GM19467 (cell line): ENCODE measurements around the gene GPR89A.
"Not testable (repeated sequence)": the region's sequence is repeated elsewhere in the genome, so short reads cannot be mapped to it uniquely, and the experiment has no call there.

Experiments used
- ATAC-seq: cut with Tn5 transposase; IDR thresholded peaks from one replicate; pipeline ENCODE4 v1.9.1; 2021; ENCODE audit warnings: mild to moderate bottlenecking, moderate library complexity; ENCODE audit not compliant: unreplicated experiment

The GPR89A gene

DNA sequence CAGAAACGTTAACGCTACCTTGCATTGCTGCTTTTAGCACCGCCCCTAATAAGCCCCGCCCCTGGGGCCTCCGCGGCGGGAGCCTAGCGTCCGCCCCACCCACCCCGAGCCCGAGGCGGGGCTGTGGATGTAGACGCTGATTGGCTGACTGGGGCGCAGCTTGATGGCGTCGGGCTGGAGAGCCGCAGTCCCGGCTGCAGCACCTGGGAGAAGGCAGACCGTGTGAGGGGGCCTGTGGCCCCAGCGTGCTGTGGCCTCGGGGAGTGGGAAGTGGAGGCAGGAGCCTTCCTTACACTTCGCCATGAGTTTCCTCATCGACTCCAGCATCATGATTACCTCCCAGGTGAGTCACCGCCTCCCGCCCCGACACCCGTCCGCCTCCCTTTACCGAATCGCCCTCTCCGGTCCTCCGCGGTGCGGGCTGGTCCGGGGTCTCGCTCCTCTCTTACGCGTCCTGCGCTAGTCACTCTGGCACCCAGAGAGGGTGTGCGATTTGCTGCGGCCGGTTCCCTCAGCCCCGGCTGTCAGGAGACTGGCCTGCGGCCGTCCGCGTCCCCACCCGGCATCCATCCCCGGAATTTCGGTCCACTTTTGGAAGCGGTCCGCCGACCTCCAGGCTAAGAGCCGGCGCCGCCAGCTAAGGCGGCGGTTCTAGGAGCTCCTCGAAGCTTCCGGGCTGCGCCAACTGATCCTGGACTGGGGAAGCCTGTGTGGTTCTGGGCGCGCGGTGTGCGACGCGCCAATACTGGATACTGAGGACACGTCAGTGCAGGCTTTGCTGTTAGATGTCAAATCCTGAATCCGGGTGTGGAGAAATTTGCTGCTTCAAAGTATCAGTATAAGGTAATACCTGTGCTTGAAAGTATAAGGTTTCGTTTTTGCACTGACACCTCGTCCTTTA, at the start of gene GPR89A:
TSS of gene GPR89A (plus strand) at position 156 of the 901 bp plus-strand sequence. CDS start at position 302, 146 bp downstream.
- ATAC-seq: peak; percentile 92

DNA sequence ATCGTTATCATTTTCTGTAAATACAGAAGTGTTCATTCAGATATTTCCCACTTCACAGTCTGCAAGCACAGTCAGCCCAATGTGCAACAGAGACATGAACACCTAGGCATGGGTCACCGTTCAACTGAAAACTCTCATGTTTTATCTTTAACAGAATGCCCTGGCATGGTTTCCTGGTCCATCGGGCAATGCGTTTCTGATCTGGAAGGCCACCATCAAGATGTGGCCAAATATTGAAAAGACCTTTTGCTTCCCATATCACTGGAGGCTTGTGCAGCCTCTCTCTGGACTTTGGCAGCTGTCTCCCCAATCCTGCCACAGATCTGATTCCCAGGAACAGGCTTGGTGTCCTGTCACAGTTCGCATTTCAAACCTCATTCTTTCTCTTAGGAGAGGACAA, 21.0 kb upstream of the GPR89A start:
- not testable (repeated sequence) for ATAC-seq

DNA sequence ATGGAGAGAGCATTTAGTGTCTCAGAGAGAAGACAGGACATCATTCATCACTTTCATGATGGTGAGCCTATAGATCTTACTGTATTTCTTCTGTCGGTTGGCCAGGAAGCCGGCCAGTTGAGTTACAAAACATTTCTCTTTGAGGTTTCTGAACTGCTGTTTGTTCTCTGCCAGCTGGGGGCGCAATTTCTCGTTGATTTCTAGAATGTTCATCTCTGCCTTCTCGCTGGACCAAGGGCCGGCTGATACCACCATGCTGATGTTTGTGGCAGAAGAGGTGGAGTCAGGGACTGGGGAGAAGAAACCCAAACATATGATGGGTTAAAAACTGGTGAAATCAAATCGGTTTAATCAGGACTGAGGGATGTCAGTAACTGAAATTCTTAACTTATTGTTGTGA, 17.0 kb upstream of the GPR89A start:
- ATAC-seq: not testable (repeated sequence)

DNA sequence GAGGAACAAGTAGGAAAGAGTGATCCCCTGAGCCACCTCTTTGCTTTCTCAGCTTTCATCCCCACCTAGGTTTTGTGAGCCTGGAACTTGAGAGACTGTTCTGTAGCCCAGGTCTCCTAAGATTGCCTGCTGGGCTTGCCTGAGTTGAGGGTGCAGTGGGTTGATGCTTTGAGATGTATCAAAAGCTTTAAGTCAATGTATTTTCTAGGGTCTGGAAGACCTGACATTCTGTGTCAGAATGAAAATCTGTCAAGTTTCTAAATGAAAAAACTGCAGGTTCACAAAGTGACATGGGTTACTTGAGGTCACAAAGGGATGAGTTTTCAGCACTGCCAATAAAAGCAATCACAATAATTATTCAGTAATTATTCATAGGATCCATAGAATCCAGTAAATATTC, 15.4 kb upstream of the GPR89A start:
- ATAC-seq: not testable (repeated sequence)

DNA sequence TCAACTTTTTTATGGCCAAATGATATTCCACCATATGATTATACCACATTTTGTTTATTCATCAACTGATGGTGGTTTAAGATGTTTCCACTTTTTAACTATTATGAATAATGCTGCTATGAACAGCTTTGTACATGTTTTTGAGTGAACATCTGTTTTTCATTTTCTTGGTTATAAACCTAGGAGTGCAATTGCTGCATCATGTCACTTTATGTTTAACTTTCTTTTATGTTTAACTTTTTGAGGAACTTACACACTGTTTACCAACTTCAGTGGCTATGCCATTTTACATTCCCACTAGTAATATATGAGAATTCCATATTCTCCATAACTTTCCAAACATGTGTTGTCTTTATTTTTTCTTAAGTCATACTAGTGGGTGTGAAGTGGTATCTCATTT, 12.4 kb upstream of the GPR89A start:
- ATAC-seq: not testable (repeated sequence)

DNA sequence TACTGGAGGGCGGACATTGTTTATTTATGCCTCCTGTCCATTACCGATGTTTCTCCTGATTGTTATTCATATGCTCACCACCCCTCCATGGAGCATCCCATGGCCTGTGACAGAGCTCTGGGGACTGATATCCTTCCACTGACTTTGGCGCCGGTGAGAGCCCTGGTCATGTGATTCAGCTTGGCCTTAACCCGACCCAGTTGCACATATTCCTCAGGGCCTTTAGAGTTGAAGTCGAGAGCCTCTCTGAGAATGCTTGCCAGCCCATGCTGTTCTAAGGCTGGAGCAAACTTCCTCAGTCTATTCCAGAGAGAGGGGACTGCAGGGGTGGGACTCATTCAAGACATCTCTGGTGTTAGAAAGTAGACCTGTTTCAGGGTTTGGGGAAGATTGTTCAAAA, 11.6 kb upstream of the GPR89A start:
- ATAC-seq: not testable (repeated sequence)

DNA sequence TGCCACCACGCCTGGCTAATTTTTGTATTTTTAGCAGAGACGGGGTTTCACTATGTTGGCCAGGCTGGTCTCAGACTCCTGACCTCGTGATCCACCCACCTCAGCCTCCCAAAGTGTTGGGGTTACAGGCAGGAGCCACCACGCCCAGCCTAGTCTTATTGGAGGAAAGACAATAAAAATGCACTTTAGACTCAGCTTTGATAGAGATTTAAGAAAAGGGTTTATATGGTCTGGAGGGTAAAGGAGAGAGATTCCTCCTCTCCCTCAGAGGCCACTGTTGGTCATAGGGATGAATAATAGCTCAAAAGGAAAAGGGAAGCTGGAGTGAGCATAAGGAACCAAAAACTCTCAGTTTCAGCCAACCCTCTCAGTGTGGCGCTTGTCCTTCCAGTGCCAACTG, 8.4 kb upstream of the GPR89A start:
- not testable (repeated sequence) for ATAC-seq

DNA sequence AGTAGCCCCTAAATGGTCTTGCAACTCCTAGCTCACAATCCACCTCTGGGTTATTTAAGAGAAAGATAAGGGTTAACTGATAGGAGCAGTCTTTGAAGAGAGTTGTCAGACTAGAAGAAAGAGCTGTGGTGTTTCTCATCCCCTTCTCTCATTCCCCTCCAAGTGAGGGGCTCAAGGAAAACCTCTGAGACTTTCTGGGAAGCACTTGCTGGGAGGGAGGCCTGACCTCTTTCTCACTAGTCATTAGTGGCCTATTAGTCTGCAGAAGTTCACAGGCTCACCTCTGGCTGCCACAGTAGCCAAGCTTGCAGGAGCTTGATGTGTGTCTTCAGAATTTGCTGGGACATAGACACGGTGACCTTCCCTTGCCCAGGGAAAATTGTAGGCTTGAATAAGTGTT, 6.2 kb upstream of the GPR89A start:
- no peak for ATAC-seq

DNA sequence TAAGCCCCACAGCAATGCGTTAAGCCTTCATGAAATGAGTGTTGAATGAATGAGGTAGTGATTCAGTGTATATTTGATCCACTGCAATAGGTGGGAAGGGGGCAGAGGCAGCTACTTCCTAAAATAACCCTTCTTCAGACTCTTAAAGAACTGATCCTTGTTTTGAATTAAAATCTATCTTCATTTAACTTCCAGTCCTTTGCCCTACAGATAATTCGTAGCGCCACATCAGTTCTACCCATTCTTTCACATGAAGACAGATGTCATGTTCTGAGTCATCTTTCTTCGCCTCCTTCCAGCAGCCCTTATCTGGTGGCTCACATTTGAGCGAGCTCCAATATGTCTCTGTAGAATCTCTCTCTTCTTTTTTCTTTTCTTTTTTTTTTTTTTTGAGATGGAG, 948 bp upstream of the GPR89A start:
- ATAC-seq: not testable (repeated sequence)

DNA sequence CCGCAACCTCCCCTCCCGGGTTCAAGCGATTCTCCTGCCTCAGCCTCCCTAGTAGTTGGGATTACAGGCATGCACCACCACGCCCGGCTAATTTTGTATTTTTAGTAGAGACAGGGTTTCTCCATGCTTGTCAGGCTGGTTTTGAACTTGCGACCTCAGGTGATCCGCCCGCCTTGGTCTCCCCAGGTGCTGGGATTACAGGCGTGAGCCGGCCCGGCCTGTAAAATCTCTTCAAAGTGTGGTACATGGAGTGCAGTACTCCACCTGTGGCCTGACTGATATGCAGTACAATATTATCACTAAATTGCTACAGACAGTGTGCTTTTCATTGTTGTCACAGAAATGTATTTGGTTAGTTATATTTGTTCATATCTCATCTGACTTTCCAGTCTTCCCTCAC, 499 bp upstream of the GPR89A start:
- ATAC-seq: not testable (repeated sequence)

DNA sequence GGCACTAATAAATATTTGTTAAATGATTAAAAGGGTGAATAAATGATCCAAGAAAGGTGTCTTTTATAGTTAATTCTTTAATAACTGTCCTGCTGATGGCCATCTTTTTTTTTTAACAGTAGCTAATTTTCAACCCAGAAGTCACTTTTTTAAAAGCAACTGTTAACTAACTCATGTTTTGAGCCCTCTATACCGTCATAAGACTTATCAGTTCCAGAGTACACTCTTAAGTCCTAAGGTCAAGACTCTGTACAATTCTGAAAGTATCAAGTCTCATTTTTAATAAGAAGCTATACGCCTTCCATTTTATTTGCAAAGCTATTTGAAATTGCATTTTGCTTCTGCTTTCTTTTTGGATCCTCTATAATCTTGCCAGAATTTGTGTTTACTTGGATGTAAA, 3.0 kb downstream of the GPR89A start:
- not testable (repeated sequence) for ATAC-seq

DNA sequence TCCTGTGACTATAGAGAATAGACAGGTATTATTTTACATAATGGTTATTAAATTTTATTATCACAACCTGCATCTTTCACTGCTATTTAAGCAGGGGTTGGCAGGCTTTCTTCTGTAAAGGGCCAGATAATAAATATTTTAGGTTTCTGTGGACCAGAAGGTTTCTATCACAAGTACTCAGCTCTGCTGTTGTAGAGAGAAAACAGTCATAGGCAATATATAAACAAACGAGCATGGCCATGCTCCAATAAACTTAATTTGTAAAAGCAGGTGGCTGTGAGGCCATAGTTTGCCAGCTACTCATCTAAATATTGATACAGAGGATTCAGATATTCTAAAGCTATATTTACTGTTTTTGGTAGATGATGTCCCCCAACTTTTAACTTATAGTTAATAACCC, 12.3 kb downstream of the GPR89A start:
- not testable (repeated sequence) for ATAC-seq

DNA sequence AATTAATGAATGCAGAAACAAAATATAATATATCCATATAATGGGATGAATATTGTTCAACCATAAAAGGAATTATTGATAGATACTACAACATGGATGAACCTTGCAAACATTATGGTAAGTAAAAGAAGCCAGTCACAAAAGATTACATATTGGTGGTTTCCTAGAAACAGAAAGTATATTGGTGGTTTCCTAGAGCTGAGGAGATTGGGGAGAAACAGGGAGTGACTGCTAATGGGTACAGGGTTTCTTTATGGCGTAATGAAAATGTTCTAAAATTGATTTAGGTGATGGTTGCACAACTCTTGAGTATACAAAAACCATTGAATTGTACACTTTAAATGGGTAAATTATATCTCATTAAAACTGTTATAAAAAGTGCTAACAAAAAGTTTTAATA, 14.4 kb downstream of the GPR89A start:
- ATAC-seq: not testable (repeated sequence)

DNA sequence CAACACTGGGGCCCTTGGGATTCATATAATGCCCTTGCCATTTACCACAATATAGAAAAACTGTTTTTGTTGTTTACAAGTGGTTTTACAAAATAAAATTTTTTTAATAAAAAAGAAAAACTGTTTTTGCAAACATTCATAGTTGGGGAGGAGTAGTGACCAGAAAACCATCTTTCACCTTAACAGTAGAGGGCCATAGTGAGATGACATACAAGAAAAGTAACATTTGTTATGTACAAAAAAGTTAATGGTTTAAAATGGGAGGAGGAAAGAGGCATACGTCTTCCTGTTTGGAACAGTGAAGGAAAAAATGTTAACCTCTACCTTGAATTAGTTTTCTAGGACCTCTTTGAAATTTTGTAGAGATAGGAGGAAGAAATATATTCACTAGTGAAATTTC, 28.4 kb downstream of the GPR89A start:
- not testable (repeated sequence) for ATAC-seq

DNA sequence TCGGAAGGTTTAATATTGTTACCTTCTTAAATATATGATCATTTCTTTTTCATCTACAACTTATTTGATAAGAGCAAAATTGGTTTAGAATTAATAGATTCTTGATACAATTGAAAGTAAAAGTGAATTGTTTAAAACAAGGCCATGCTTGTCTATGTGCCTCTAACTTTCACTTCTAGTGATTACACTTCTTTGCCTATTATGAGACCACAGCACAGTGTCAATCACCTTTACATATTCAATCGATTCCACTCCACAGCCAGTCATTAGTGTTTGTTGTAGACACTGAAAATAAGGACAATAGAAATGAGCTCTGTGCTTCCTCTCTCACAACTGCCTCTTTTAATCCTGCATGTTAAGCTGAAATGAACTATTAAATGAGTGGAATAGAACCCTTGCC, 34.1 kb downstream of the GPR89A start:
- not testable (repeated sequence) for ATAC-seq

DNA sequence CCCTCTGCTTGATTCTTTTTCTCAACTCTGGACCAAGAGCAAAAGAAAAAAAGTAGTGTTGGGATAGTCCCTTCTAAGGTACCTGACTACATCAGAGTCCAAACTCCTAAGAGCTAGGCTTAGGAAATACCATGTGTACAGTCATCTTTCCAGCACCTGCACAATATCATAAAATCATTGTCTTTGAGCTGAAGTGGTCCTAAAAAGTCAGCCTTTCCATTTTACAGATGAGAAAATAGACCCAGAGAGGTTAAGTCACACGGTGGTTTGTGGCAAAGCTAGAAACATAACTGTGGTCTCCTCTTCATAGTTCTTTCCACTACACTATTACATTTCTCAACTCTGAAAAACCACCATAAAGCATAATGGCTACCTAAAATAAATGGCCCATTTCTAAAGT, 36.2 kb downstream of the GPR89A start:
- not testable (repeated sequence) for ATAC-seq

DNA sequence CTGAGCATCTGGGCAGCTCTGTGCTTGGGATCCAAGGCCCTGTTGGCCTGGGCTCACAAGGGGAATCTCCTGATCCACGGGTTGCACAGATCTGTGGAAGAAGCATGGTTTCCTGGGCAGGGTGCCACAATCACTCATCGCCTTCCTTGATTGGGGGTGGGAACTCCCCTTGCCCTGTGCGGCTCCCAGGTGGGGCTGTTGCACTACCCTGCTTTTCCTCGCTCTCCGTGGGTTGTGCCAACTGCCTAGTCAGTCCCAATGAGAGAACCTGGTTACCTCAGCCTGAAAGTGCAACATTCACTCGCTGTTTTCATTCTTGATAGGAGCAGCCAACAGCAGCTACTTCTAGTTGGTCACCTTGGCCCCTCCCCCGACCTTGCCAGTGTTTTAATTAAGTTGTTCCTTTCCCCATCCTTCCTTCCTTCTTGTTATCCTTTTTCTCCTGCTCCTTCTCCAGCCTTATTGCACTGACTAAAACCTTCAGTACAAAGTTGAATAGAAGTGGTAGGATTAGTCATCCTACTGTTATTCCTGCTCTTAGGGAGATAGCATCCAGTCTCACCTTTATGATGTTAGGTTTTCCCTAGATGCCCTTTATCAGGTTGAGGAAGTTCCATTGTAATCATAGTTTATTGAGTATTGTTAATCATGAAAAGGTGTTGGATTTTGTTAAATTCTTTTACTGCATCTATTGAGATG, 48.6 kb downstream of the GPR89A start:
- ATAC-seq: not testable (repeated sequence)

DNA sequence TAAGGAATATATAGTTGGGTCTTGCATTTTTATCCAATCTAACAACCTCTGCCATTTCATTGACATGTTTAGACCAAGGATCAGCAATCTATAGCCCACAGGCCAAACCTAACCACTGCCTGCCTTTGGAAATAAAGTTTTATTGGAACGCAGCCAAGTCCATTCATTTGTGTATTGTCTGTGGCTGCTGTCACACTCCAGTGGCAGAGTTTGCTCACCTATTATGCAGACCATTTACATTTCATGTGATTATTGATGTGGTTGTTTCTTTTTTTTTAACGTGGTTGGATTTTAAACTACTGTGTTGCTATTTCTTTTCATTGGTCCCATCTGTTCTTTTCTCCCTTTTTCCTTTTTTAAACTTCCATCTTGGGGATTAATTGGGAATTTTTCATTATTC, 54.7 kb downstream of the GPR89A start:
- not testable (repeated sequence) for ATAC-seq

DNA sequence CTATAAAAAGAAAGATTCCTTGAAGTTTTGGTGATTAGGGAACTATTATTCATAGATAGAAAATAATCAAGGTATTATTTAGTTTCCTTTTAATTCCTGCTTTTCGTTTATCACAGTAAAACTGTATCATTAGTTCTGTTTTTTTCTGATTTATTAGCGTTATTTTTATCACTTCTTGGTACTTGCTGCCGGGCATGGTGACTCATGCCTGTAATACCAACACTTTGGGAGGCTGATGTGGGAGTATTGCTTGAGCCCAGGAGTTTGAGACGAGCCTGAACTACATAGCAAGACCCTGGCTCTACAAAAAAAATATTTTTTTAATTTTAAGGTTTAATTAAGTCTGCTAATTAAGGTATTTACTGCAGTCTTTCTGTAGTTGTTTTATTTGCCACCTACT, 57.2 kb downstream of the GPR89A start:
- ATAC-seq: not testable (repeated sequence)

DNA sequence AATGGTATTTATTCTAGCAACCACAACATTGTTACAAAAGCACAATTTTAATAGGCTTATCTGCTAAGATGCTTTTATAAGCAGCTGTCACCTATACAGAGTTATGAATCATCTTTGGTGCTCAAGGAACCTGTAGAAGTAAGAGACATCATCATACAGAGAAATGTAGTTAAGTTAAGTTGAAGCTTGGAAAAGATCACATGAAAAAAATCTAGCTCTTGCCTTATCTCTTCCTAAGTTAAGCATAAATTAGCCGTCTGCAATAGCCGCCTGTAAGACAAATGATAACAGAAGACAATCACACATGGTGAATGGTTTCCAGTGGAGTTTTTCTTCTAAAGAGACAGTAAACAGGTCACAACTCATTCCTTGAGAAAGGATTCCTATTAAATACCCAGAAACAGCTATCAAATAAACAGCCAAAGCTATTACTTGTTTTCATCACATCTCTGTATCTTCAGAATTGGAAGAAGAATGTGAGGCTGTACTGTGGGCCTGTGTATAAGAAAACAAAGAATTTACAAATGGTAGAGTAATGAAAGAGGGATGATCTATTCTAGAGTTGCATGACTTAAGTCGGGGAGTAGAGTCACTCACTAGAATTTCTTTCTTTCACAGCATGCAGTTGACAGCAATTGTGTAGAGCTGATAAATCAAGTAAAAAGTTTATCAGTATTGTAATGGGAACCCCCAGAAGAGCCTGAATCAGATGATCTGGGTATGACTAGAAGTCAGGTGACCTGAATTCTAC, 63.4 kb downstream of the GPR89A start:
- not testable (repeated sequence) for ATAC-seq

DNA sequence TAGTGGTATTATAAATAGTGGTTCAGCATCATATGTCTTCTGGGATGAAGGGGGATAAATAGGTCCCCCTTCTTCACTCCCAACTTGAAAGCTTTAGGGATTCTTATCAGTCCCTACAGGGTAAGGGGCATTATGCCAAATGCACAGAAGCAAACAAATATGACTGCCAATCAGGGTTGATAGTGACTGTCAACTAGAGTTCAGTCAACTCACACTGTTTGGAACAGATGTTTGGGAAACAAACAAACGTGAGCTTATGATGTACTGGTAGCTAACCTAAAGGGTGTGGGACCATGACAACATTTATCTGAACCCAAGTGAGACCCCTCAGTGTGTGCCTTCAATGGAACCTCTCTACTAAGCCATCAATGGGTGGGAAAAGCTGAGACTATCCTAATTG, 65.4 kb downstream of the GPR89A start:
- not testable (repeated sequence) for ATAC-seq
